H1 (cell line): Measurements from ENCODE around the gene KCNE3. TPM values are rescaled to one million over a fixed set of nuclear protein-coding genes. Genes with fewer than 3 reads are reported as not detected.

Source experiments
- CTCF ChIA-PET: fragments of 300-600 bp; sonication (Branson Sonifier 250); formaldehyde crosslinking; loops from one replicate; lab custom pipeline; 2021; ENCODE audit not compliant: partially characterized antibody; lab: Charles Lee
- POLR2A ChIA-PET: fragments of 300-600 bp; sonication (Branson Sonifier 250); formaldehyde crosslinking; loops from one replicate; lab custom pipeline; 2021; ENCODE audit warnings: inconsistent platforms; ENCODE audit not compliant: partially characterized antibody; lab: Charles Lee
- DNase-seq, 2 experiments: peaks; one replicate each; pipeline versions ENCODE4 v3.0.0 to v3.0.0-alpha.2; 2010 to 2022; ENCODE audit warnings: low spot score in 2 of 2, low read depth in 1 of 2, mixed read lengths in 1 of 2
- FAIRE-seq: peaks from 2 replicates; lab custom pipeline; 2011; peaks lifted over from hg19 to GRCh38; lab: Jason Lieb, UNC
- H2AFZ ChIP-seq: 2 replicates; pipeline ENCODE4 v1.8.1; 2012; ENCODE audit warnings: low read length, inconsistent platforms
- H2AK5ac ChIP-seq: 2 replicates; pipeline ENCODE4 v1.6.1; 2013; ENCODE audit warnings: low read depth, low read length
- H2BK120ac ChIP-seq: replicated peaks from 2 replicates; pipeline ENCODE3; 2013; ENCODE audit warnings: low read depth, low read length, inconsistent platforms
- H2BK12ac ChIP-seq: 2 replicates; pipeline ENCODE4 v1.6.1; 2013; ENCODE audit warnings: low read depth, low read length
- H2BK15ac ChIP-seq: 2 replicates; pipeline ENCODE4 v1.6.1; 2013; ENCODE audit warnings: low read length
- H2BK20ac ChIP-seq: 2 replicates; pipeline ENCODE4 v1.6.1; 2013; ENCODE audit warnings: low read length
- H2BK5ac ChIP-seq: 2 replicates; pipeline ENCODE4 v1.6.1; 2013; ENCODE audit warnings: low read depth, low read length
- H3K14ac ChIP-seq: 2 replicates; pipeline ENCODE4 v1.6.1; 2013; ENCODE audit warnings: inconsistent platforms; ENCODE audit not compliant: insufficient read length
- H3K18ac ChIP-seq: 2 replicates; pipeline ENCODE4 v1.6.1; 2013; ENCODE audit warnings: low read length; ENCODE audit errors: extremely low read depth
- H3K23ac ChIP-seq: 2 replicates; pipeline ENCODE4 v1.6.1; 2013; ENCODE audit warnings: inconsistent platforms; ENCODE audit not compliant: insufficient read length
- H3K23me2 ChIP-seq: 2 replicates; pipeline ENCODE4 v1.6.1; 2013; ENCODE audit warnings: low read depth, low read length
- H3K27ac ChIP-seq: 2 replicates; pipeline ENCODE4 v1.6.1; 2011; ENCODE audit warnings: low read depth, low read length, inconsistent platforms
- H3K27me3 ChIP-seq, 4 experiments: replicated peaks in 1 of 4; 1 replicate in 1 of 4; 2 replicates in 3 of 4; pipeline versions ENCODE4 v1.6.1 to v1.8.1; 2011 to 2013; ENCODE audit warnings: low read length in 3 of 4, mild to moderate bottlenecking in 3 of 4, inconsistent platforms in 2 of 4, mixed read lengths in 2 of 4, moderate library complexity in 1 of 4; ENCODE audit not compliant: control insufficient read depth in 3 of 4, insufficient read depth in 3 of 4; ENCODE audit errors: extremely low read depth in 1 of 4
- H3K36me3 ChIP-seq, 4 experiments: 2 replicates each; pipeline versions ENCODE4 v1.6.1 to v1.8.1; 2011 to 2013; ENCODE audit warnings: mild to moderate bottlenecking in 4 of 4, low read length in 3 of 4, moderate library complexity in 2 of 4, control low read depth in 1 of 4, inconsistent platforms in 1 of 4; ENCODE audit not compliant: insufficient read depth in 4 of 4, control insufficient read depth in 2 of 4
- H3K4ac ChIP-seq: replicated peaks from 2 replicates; pipeline ENCODE3; 2013; ENCODE audit warnings: low read length, low read depth, mixed read lengths, inconsistent platforms; ENCODE audit not compliant: insufficient read length
- H3K4me1 ChIP-seq, 4 experiments: replicated peaks in 1 of 4; 1 replicate in 1 of 4; 2 replicates in 3 of 4; pipeline versions ENCODE4 v1.6.1 to v1.8.1; 2011 to 2013; ENCODE audit warnings: low read length in 3 of 4, inconsistent platforms in 2 of 4, mixed read lengths in 1 of 4; ENCODE audit not compliant: insufficient read depth in 4 of 4, control insufficient read depth in 3 of 4
- H3K4me2 ChIP-seq, 2 experiments: 2 replicates each; pipeline versions ENCODE4 v1.6.1 to v1.8.1; 2011 to 2013; ENCODE audit warnings: low read depth in 2 of 2, low read length in 2 of 2, control low read depth in 1 of 2, inconsistent platforms in 1 of 2, mild to moderate bottlenecking in 1 of 2; ENCODE audit not compliant: insufficient read depth in 1 of 2
- H3K4me3 ChIP-seq, 4 experiments: fragments of 200-600, 300-600 bp in 1 of 4; sonication (generic), shearing (Covaris generic), sonication (Bioruptor Twin) in 1 of 4; 2 replicates each; pipeline versions ENCODE4 v1.5.1 to v1.8.1; 2011 to 2016; ENCODE audit warnings: low read length in 4 of 4, low read depth in 3 of 4, control low read depth in 2 of 4, inconsistent platforms in 2 of 4, mild to moderate bottlenecking in 2 of 4, mixed read lengths in 1 of 4, moderate library complexity in 1 of 4; ENCODE audit not compliant: insufficient read depth in 2 of 4; ENCODE audit errors: extremely low read depth in 1 of 4
- H3K56ac ChIP-seq: replicated peaks from 2 replicates; pipeline ENCODE3; 2013; ENCODE audit warnings: low read depth, mild to moderate bottlenecking, mixed read lengths, low read length, inconsistent platforms; ENCODE audit not compliant: insufficient read length
- H3K79me1 ChIP-seq: 2 replicates; pipeline ENCODE4 v1.6.1; 2013; ENCODE audit warnings: low read depth, low read length, control low read depth
- H3K79me2 ChIP-seq, 2 experiments: 2 replicates each; pipeline versions ENCODE4 v1.6.1 to v1.8.1; 2012 to 2013; ENCODE audit warnings: low read length in 2 of 2, mild to moderate bottlenecking in 2 of 2, inconsistent platforms in 1 of 2; ENCODE audit not compliant: insufficient read depth in 2 of 2, control insufficient read depth in 1 of 2
- H3K9ac ChIP-seq, 4 experiments: replicated peaks in 1 of 4; 1 replicate in 1 of 4; 2 replicates in 3 of 4; pipeline versions ENCODE4 v1.6.1 to v1.8.1; 2011 to 2013; ENCODE audit warnings: low read depth in 3 of 4, low read length in 3 of 4, control low read depth in 2 of 4, mild to moderate bottlenecking in 2 of 4, moderate library complexity in 2 of 4, inconsistent platforms in 1 of 4; ENCODE audit errors: extremely low read depth in 1 of 4
- H3K9me3 ChIP-seq, 2 experiments: 2 replicates each; pipeline versions ENCODE4 v1.6.1 to v1.8.1; 2012 to 2013; ENCODE audit warnings: mild to moderate bottlenecking in 2 of 2, moderate library complexity in 2 of 2, control low read depth in 1 of 2, inconsistent platforms in 1 of 2, low read depth in 1 of 2, low read length in 1 of 2, mixed read lengths in 1 of 2; ENCODE audit not compliant: insufficient read depth in 2 of 2
- H4K20me1 ChIP-seq, 2 experiments: replicated peaks in 1 of 2; 2 replicates each; pipeline versions ENCODE3 to v1.8.1; 2011 to 2013; ENCODE audit warnings: inconsistent platforms in 2 of 2, low read length in 2 of 2, mild to moderate bottlenecking in 1 of 2; ENCODE audit not compliant: insufficient read depth in 2 of 2, control insufficient read depth in 1 of 2
- H4K5ac ChIP-seq: 2 replicates; pipeline ENCODE4 v1.6.1; 2013; ENCODE audit warnings: low read length, low read depth, mixed read lengths, inconsistent platforms; ENCODE audit not compliant: insufficient read length
- H4K8ac ChIP-seq: 2 replicates; pipeline ENCODE4 v1.8.0; 2013; ENCODE audit warnings: mild to moderate bottlenecking, moderate library complexity, low read length, inconsistent platforms; ENCODE audit not compliant: insufficient read depth; ENCODE audit errors: extremely low read depth
- H4K91ac ChIP-seq: replicated peaks from 2 replicates; pipeline ENCODE3; 2013; ENCODE audit warnings: low read length, mixed read lengths, inconsistent platforms; ENCODE audit not compliant: insufficient read length
- EP300 ChIP-seq, 2 experiments: IDR thresholded peaks; 1 replicate in 1 of 2; 2 replicates in 1 of 2; pipeline ENCODE4 v1.6.1; 2011 to 2012; ENCODE audit warnings: low read depth in 2 of 2, low read length in 2 of 2, mild to moderate bottlenecking in 2 of 2, borderline replicate concordance in 1 of 2, inconsistent platforms in 1 of 2, moderate library complexity in 1 of 2
- JUND ChIP-seq: IDR thresholded peaks from 2 replicates; pipeline ENCODE4 v1.6.1; 2011; ENCODE audit warnings: mild to moderate bottlenecking, improper control_type of control experiment, low read length
- KDM4A ChIP-seq: IDR thresholded peaks from one replicate; pipeline ENCODE4 v1.7.1; 2012; ENCODE audit warnings: low read depth, mild to moderate bottlenecking, moderate library complexity, low read length, inconsistent platforms; ENCODE audit not compliant: severe bottlenecking
- NANOG ChIP-seq: IDR thresholded peaks from 2 replicates; pipeline ENCODE4 v1.6.1; 2011; ENCODE audit warnings: low read length, low read depth, mild to moderate bottlenecking, inconsistent platforms; ENCODE audit not compliant: insufficient read depth, poor library complexity, severe bottlenecking
- PHF8 ChIP-seq: fragments of 200-600 bp; sonication (generic); conservative IDR thresholded peaks from 2 replicates; pipeline ENCODE4 v1.7.1; 2012; ENCODE audit warnings: low read depth, mild to moderate bottlenecking, inconsistent platforms, low read length, moderate library complexity
- POLR2AphosphoS5 ChIP-seq: IDR thresholded peaks from 2 replicates; pipeline ENCODE4 v1.6.1; 2011; ENCODE audit warnings: low read depth, low read length
- RBBP5 ChIP-seq: IDR thresholded peaks from 2 replicates; pipeline ENCODE4 v1.7.1; 2012; ENCODE audit warnings: low read depth, mild to moderate bottlenecking, inconsistent platforms, low read length, moderate library complexity, borderline replicate concordance
- RXRA ChIP-seq: IDR thresholded peaks from 2 replicates; pipeline ENCODE4 v1.6.1; 2011; ENCODE audit warnings: low read depth, mild to moderate bottlenecking, low read length, moderate library complexity; ENCODE audit not compliant: insufficient read depth
- SRF ChIP-seq: IDR thresholded peaks from 2 replicates; pipeline ENCODE4 v1.6.1; 2011; ENCODE audit warnings: mild to moderate bottlenecking, low read depth, low read length, moderate library complexity
- WGBS, 2 experiments: shearing (Covaris generic) in 1 of 2; methylation state at CpG; one replicate each; pipeline versions ENCODE4 v1.1.6 to v1.1.7; 2013 to 2015; ENCODE audit warnings: low lambda C conversion rate in 2 of 2, mixed read lengths in 2 of 2, inconsistent platforms in 1 of 2, low coverage in 1 of 2, missing lambda C conversion rate in 1 of 2; ENCODE audit not compliant: insufficient replicate concordance in 2 of 2, insufficient coverage in 1 of 2, insufficient read length in 1 of 2; ENCODE audit errors: extremely low coverage in 1 of 2, missing lambda C conversion rate in 1 of 2; 5-methylcytosine and 5-hydroxymethylcytosine counted together
- polyA plus RNA-seq, 7 experiments: library from polyadenylated mRNA; depleted of rRNA in 3 of 7; stranded (reverse) in 5 of 7; unstranded in 2 of 7; fragments of >200 nt in 5 of 7; fragments of 200-250 nt in 2 of 7; gene quantifications; 1 replicate in 5 of 7; 2 replicates in 1 of 7; 4 replicates in 1 of 7; pipeline versions ENCODE4 v1.2.1 to v1.2.3, GENCODE V29; 2011 to 2013; ENCODE audit warnings: missing spikeins in 2 of 7, mixed read lengths in 2 of 7
- total RNA-seq: library from RNA; stranded (reverse); fragmentation: NEBNext Ultra II Directional; extraction: Animal tissue kit (Norgen Biotek cat#: 25700); gene quantifications from 2 replicates; pipeline ENCODE4 v1.2.1, GENCODE V29; 2021

The KCNE3 gene
- total and polyA plus RNA-seq, 2 of the 8 experiments (the other 6 are each of a cell fraction or from before 2014, with no cell fraction given), result 1.9 to 3.5 TPM

DNA sequence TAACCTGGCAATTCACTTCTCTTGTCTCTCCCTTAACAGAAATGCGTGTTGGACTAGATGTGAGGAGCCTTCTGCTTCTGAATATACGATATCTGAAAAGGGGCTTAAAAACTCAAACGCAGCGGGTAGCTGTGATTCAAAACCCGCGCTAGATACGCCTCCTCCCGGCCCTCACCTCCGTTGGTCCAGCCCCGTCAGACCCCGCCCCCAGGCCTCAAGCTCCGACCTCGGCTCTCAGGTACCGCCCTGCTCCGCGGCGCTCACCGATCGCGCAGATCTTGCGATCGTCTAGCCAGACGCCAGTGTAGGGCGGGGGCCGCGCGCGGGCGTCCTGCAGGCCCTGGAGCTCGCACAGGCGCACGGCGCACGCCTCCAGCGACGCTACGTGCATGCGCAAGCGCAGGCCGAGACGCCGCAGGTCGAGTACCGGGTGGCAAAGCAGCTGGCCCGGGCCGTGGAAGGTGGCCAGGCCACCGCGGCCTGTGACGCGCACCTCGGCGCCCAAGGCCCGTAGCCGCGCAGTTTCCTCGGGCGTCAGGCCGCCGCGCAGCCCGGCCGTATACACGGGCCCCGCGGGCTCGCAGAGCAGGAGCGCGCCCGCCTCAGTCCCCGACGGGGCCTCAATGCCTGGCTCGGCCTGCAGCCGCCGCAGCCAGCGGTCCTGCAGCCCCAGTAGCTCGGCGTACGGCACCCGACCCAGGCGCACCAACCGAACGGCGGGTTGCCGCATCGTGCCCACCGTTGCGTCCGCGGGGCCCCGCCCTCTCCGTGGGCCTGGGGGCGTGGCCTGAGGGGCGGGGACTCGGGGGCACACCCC lies 25.8 kb upstream of the KCNE3 start, which contains the start of gene LIPT2:
Gene LIPT2 (minus strand): TSS at position 751 of the 817 bp plus-strand sequence. CDS start 21 bp downstream, at position 730.
- Histone ChIP-seq H3K18ac (peak within 1 kb of the TSS; percentile 97), H3K23me2 (peaks cover 9% of the 10 kb centered on the region; the same call in 1 of the 2 replicates), H3K23ac (no peak within 1 kb of the TSS), H2AK5ac (no peak within 1 kb of the TSS), H3K27me3 (no peaks in the 10 kb centered on the region), H2AFZ (peak within 1 kb of the TSS; percentile 47), H4K5ac (peak within 1 kb of the TSS; percentile 94), H2BK12ac (peak within 1 kb of the TSS; percentile 82; the same call in 1 of the 2 replicates), H4K8ac (peak within 1 kb of the TSS; percentile 95; the same call in 1 of the 2 replicates), H3K14ac (no peak within 1 kb of the TSS), H2BK15ac (peak within 1 kb of the TSS; percentile 99; the same call in 1 of the 2 replicates), H2BK5ac (peak within 1 kb of the TSS; percentile 89), H2BK120ac (peak within 1 kb of the TSS; percentile 18), H2BK20ac (no peak within 1 kb of the TSS; the same call in 1 of the 2 replicates), H3K9me3 (peaks cover 0 to 2% of the 10 kb centered on the region in 2 experiments; a peak in 1 of 4 replicates), H3K9ac (peak within 1 kb of the TSS; percentile 57 to 92 (median 91)), H4K20me1 (no peaks in the 10 kb centered on the region), H3K56ac (peak within 1 kb of the TSS; percentile 91), H3K79me1 (no peaks in the 10 kb centered on the region), H3K4ac (peak within 1 kb of the TSS; percentile 97), H3K4me3 (peak within 1 kb of the TSS; percentile 61 to 81 (median 74)), H3K27ac (peak within 1 kb of the TSS; percentile 91), H3K79me2 (no peaks in the 10 kb centered on the region), H4K91ac (peak within 1 kb of the TSS; percentile 96), H3K4me1 (peaks cover 0 to 7% (median 4%) of the 10 kb centered on the region in 4 experiments; a peak in 4 of 7 replicates), H3K4me2 (peak within 1 kb of the TSS; percentile 78 to 86), H3K36me3 (no peaks in the 10 kb centered on the region)
- ChIA-PET CTCF (interaction anchor here (0.6 to 3.3 kb wide), 8 partner anchors 9 to 137 kb away, joined by 3 to 24 read pairs (median 4); no protein-coding TSS in a partner anchor), POLR2A (interaction anchor here (0.6 to 2.6 kb wide), 27 partner anchors 8 to 255 kb away, joined by 3 to 18 read pairs (median 5); partner anchors contain the start of genes KCNE3, POLD3 and RNF169)
- peak; percentile 57 for FAIRE-seq
- DNase-seq, result peak; percentile 94 to 96
- 0% methylated on average over 70 of the region's 94 CpGs; no CpG with 5 or more reads in 1 of the 2 experiments for WGBS, 2 experiments
- TF ChIP-seq RBBP5 (peak; percentile 76; the same call in 1 of the 2 replicates), PHF8 (peak; percentile 99), POLR2AphosphoS5 (peak; percentile 84), RXRA (no peak), JUND (no peak), SRF (peak; percentile 38; the same call in 1 of the 2 replicates), KDM4A (peak; percentile 81), NANOG (peak; percentile 33), EP300 (IDR thresholded peaks at IDR 0.05; ENCODE audit: borderline replicate concordance in 1 of 2, low read depth in 2 of 2, low read length in 2 of 2) (no peak)
